CD14-positive monocyte (primary cell): Measurements from ENCODE around the gene CPLX4. TPM values are rescaled to one million over a fixed set of nuclear protein-coding genes. Genes with fewer than 3 reads are reported as not detected.

Experiments used
- DNase-seq, 3 donors: peaks; one replicate each; pipeline ENCODE4 v3.0.0-alpha.2; 2011 to 2022
- H2AFZ ChIP-seq: 2 replicates; pipeline ENCODE4 v1.6.0; 2012; ENCODE audit warnings: mild to moderate bottlenecking, low read depth, low read length, inconsistent platforms; ENCODE audit not compliant: insufficient read depth, poor library complexity, severe bottlenecking
- H3K27ac ChIP-seq, 2 donors: 1 replicate in 1 of 2; 2 replicates in 1 of 2; pipeline ENCODE4 v1.5.1; 2012 to 2013; ENCODE audit warnings: low read length in 2 of 2, control low read depth in 1 of 2, inconsistent platforms in 1 of 2, low read depth in 1 of 2, mild to moderate bottlenecking in 1 of 2
- H3K27me3 ChIP-seq, 2 donors: one replicate each; pipeline versions ENCODE4 v1.6.0 to v1.6.1; 2011 to 2013; ENCODE audit warnings: low read length in 2 of 2; ENCODE audit not compliant: control insufficient read depth in 2 of 2, insufficient read depth in 2 of 2
- H3K36me3 ChIP-seq, 2 donors: replicated peaks in 1 of 2; 1 replicate in 1 of 2; 2 replicates in 1 of 2; pipeline versions ENCODE4 v1.5.1 to v1.6.1; 2012 to 2013; ENCODE audit warnings: low read length in 2 of 2, control low read depth in 1 of 2, inconsistent platforms in 1 of 2, mild to moderate bottlenecking in 1 of 2; ENCODE audit not compliant: insufficient read depth in 2 of 2, control insufficient read depth in 1 of 2
- H3K4me1 ChIP-seq, 2 donors: 1 replicate in 1 of 2; 2 replicates in 1 of 2; pipeline versions ENCODE4 v1.5.1 to v1.6.1; 2012 to 2013; ENCODE audit warnings: low read length in 2 of 2, control low read depth in 1 of 2, inconsistent platforms in 1 of 2, mild to moderate bottlenecking in 1 of 2, moderate library complexity in 1 of 2; ENCODE audit not compliant: insufficient read depth in 2 of 2, control insufficient read depth in 1 of 2
- H3K4me2 ChIP-seq: replicated peaks from 2 replicates; pipeline ENCODE3; 2012; ENCODE audit warnings: low read length, moderate library complexity, mild to moderate bottlenecking; ENCODE audit not compliant: poor library complexity, severe bottlenecking; ENCODE audit errors: extremely low read depth
- H3K4me3 ChIP-seq, 3 experiments: fragments of 200-600 bp in 1 of 3; sonication (generic) in 1 of 3; replicated peaks in 1 of 3; 1 replicate in 2 of 3; 2 replicates in 1 of 3; pipeline ENCODE4 v1.5.1; 2011 to 2013; ENCODE audit warnings: low read length in 3 of 3, mild to moderate bottlenecking in 3 of 3, control low read depth in 2 of 3, low read depth in 2 of 3, inconsistent platforms in 1 of 3, moderate library complexity in 1 of 3
- H3K79me2 ChIP-seq: 2 replicates; pipeline ENCODE4 v1.6.0; 2012; ENCODE audit warnings: mild to moderate bottlenecking, control low read depth, inconsistent platforms, low read length, moderate library complexity; ENCODE audit not compliant: insufficient read depth
- H3K9ac ChIP-seq: 2 replicates; pipeline ENCODE4 v1.6.0; 2017; ENCODE audit warnings: low read length, mild to moderate bottlenecking; ENCODE audit not compliant: insufficient read depth, poor library complexity, severe bottlenecking
- H3K9me3 ChIP-seq, 2 donors: replicated peaks in 1 of 2; 1 replicate in 1 of 2; 2 replicates in 1 of 2; pipeline versions ENCODE4 v1.5.1 to v1.6.1; 2012 to 2013; ENCODE audit warnings: low read length in 2 of 2, control low read depth in 1 of 2; ENCODE audit not compliant: control insufficient read depth in 1 of 2, insufficient read depth in 1 of 2
- H4K20me1 ChIP-seq: 2 replicates; pipeline ENCODE4 v1.6.0; 2012; ENCODE audit warnings: mild to moderate bottlenecking, low read length, control low read depth, moderate library complexity; ENCODE audit not compliant: insufficient read depth
- H3K27ac Mint-ChIP-seq, 7 donors: one replicate each; pipeline ENCODE4 v1.8.0; 2020; ENCODE audit warnings: mild to moderate bottlenecking in 7 of 7, mixed read lengths in 7 of 7, moderate library complexity in 6 of 7, inconsistent platforms in 2 of 7
- H3K27me3 Mint-ChIP-seq, 3 donors: one replicate each; pipeline ENCODE4 v1.8.0; 2021 to 2022; ENCODE audit warnings: low read depth in 3 of 3, mild to moderate bottlenecking in 3 of 3, mixed read lengths in 3 of 3, moderate library complexity in 3 of 3, inconsistent platforms in 1 of 3
- H3K36me3 Mint-ChIP-seq, 2 donors: one replicate each; pipeline ENCODE4 v1.8.0; 2020; ENCODE audit warnings: mixed read lengths in 2 of 2, inconsistent platforms in 1 of 2, mild to moderate bottlenecking in 1 of 2
- H3K4me1 Mint-ChIP-seq: one replicate; pipeline ENCODE4 v1.8.0; 2020; ENCODE audit warnings: mild to moderate bottlenecking, mixed read lengths
- H3K4me3 Mint-ChIP-seq, 2 donors: one replicate each; pipeline ENCODE4 v1.8.0; 2020; ENCODE audit warnings: mild to moderate bottlenecking in 2 of 2, mixed read lengths in 2 of 2, moderate library complexity in 1 of 2
- H3K9me3 Mint-ChIP-seq, 7 donors: one replicate each; pipeline ENCODE4 v1.8.0; 2020 to 2022; ENCODE audit warnings: mixed read lengths in 7 of 7, mild to moderate bottlenecking in 6 of 7, moderate library complexity in 6 of 7, inconsistent platforms in 2 of 7
- CTCF ChIP-seq: fragments of 200-600 bp; IDR thresholded peaks from one replicate; pipeline ENCODE4 v1.8.0; 2022; ENCODE audit warnings: antibody characterized with exemption, mild to moderate bottlenecking
- WGBS: methylation state at CpG from one replicate; pipeline ENCODE4 v1.1.5; 2013; ENCODE audit warnings: missing lambda C conversion rate; ENCODE audit not compliant: insufficient coverage; 5-methylcytosine and 5-hydroxymethylcytosine counted together
- intact Hi-C, 2 donors: fragments of 100-400 bp; cut with micrococcal nuclease; formaldehyde crosslinking; loops; one replicate each; pipeline versions ENCODE4 v1.15.0 to v1.15.1; 2023
- polyA plus RNA-seq, 3 donors: library from polyadenylated mRNA; depleted of rRNA in 1 of 3; unstranded in 2 of 3; stranded (reverse) in 1 of 3; fragments of 300-500 nt in 2 of 3; fragments of >200 nt in 1 of 3; fragmentation: Illumina TruSeq in 2 of 3; gene quantifications; 1 replicate in 2 of 3; 2 replicates in 1 of 3; pipeline ENCODE4 v1.2.3, GENCODE V29; 2012 to 2021

The CPLX4 gene
- polyA plus RNA-seq, 3 donors = not detected

GRCh38 chr18:59359576-59359952, 41.1 kb upstream of the CPLX4 start:
- H2AFZ ChIP-seq = peak overlapping the region; percentile 87
- intact Hi-C loops = no loop called here
- H3K27me3 Mint-ChIP-seq = peaks cover 6 to 8% (median 6%) of the 10 kb centered on the region in 3 donors
- H3K4me3 ChIP-seq = peak overlapping the region; percentile 81 to 95 (median 83)
- H3K27me3 ChIP-seq = peaks cover 21 to 34% of the 10 kb centered on the region in 2 donors
- H3K79me2 ChIP-seq = peaks cover 8% of the 10 kb centered on the region
- H3K9me3 Mint-ChIP-seq = no peaks in the 10 kb centered on the region
- H3K27ac Mint-ChIP-seq = no peak overlapping the region
- H3K4me2 ChIP-seq = peak overlapping the region; percentile 87
- peaks cover 14 to 18% of the 10 kb centered on the region in 2 donors for H3K4me1 ChIP-seq
- no peak for DNase-seq
- peaks cover 25% of the 10 kb centered on the region for H3K4me1 Mint-ChIP-seq
- peaks cover 7 to 8% of the 10 kb centered on the region in 2 donors for H3K36me3 Mint-ChIP-seq
- no peaks in the 10 kb centered on the region for H3K9me3 ChIP-seq
- H4K20me1 ChIP-seq = no peaks in the 10 kb centered on the region
- H3K4me3 Mint-ChIP-seq = peak overlapping the region; percentile 94 to 96
- peak overlapping the region; percentile 64 for H3K9ac ChIP-seq
- no peak for TF ChIP-seq CTCF
- no peak overlapping the region for H3K27ac ChIP-seq
- 0% methylated on average over 1 of the region's 4 CpGs for WGBS
- H3K36me3 ChIP-seq = peaks cover 3 to 9% of the 10 kb centered on the region in 2 donors

GRCh38 chr18:59358712-59359575, 40.5 kb upstream of the CPLX4 start, which contains the start of gene LMAN1:
Gene LMAN1, minus strand, starts transcription at chr18:59359265. Its CDS starts 21 bp downstream, at chr18:59359244.
- peaks cover 25% of the 10 kb centered on the region for H3K4me1 Mint-ChIP-seq
- peak within 1 kb of the TSS; percentile 87 for H3K4me2 ChIP-seq
- peak within 1 kb of the TSS; percentile 81 to 95 (median 83) for H3K4me3 ChIP-seq
- peak within 1 kb of the TSS; percentile 64 for H3K9ac ChIP-seq
- peaks cover 21 to 32% of the 10 kb centered on the region in 2 donors for H3K27me3 ChIP-seq
- H4K20me1 ChIP-seq = no peaks in the 10 kb centered on the region
- no peaks in the 10 kb centered on the region for H3K9me3 ChIP-seq
- no peak within 1 kb of the TSS for H3K27ac ChIP-seq
- H3K27ac Mint-ChIP-seq = peak within 1 kb of the TSS in 6 of 7 donors; percentile 48 to 84 (median 72)
- peaks cover 8% of the 10 kb centered on the region for H3K79me2 ChIP-seq
- H3K36me3 Mint-ChIP-seq = peaks cover 9% of the 10 kb centered on the region in 2 donors
- H2AFZ ChIP-seq = peak within 1 kb of the TSS; percentile 87
- peak within 1 kb of the TSS; percentile 94 to 96 for H3K4me3 Mint-ChIP-seq
- peaks cover 14 to 18% of the 10 kb centered on the region in 2 donors for H3K4me1 ChIP-seq
- no peak for TF ChIP-seq CTCF
- H3K9me3 Mint-ChIP-seq = no peaks in the 10 kb centered on the region
- peaks cover 3 to 15% of the 10 kb centered on the region in 2 donors for H3K36me3 ChIP-seq
- under 1% methylated on average over 72 of the region's 76 CpGs for WGBS
- DNase-seq = peak; percentile 67 to 71 (median 70)
- intact Hi-C loops = no loop called here
- peaks cover 2 to 8% (median 6%) of the 10 kb centered on the region in 3 donors for H3K27me3 Mint-ChIP-seq
